Measurements from ENCODE around the gene FSTL4.

DNA sequence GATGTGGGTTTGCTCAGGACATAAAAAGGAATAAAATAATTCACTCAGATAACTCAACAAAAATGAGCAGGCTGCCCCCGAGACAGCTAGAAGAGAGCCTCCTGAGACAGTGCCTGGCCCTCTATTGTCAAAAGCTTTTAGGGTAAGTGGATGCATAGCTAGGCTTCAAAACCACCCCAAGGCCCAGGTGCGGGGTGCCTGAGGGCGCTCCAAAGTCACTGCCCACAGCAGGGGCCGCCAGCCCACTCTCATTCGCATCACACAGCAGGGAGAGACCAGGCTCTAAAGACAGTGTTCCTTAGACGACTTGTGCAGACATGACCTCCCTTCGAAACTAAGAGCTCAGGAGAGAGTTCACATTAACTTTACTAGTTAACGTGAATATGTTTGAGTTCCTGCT lies 271.5 kb downstream of the FSTL4 start:
- TF ChIP-seq, protein P1, sequence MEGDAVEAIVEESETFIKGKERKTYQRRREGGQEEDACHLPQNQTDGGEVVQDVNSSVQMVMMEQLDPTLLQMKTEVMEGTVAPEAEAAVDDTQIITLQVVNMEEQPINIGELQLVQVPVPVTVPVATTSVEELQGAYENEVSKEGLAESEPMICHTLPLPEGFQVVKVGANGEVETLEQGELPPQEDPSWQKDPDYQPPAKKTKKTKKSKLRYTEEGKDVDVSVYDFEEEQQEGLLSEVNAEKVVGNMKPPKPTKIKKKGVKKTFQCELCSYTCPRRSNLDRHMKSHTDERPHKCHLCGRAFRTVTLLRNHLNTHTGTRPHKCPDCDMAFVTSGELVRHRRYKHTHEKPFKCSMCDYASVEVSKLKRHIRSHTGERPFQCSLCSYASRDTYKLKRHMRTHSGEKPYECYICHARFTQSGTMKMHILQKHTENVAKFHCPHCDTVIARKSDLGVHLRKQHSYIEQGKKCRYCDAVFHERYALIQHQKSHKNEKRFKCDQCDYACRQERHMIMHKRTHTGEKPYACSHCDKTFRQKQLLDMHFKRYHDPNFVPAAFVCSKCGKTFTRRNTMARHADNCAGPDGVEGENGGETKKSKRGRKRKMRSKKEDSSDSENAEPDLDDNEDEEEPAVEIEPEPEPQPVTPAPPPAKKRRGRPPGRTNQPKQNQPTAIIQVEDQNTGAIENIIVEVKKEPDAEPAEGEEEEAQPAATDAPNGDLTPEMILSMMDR (IDR thresholded peaks at IDR 0.05), result no peak
- no peak for TF ChIP-seq EZH2 (IDR thresholded peaks at IDR 0.05; ENCODE audit: borderline replicate concordance, insufficient read depth, low read depth, low read length, poor library complexity, severe bottlenecking)

Measured in B cell (primary cell).